ENCODE data around the gene GOSR1.
"Not testable (repeated sequence)": the region's sequence is repeated elsewhere in the genome, so short reads cannot be mapped to it uniquely, and the experiment has no call there.

The GOSR1 gene

GRCh38 chr17:30570596-30571265 is 93.5 kb downstream of the GOSR1 start:
- no peak for TF ChIP-seq CTCF (IDR thresholded peaks at IDR 0.05; ENCODE audit: insufficient read depth, low read depth, low read length, missing control alignments)

GRCh38 chr17:30571404-30571803 is 94.2 kb downstream of the GOSR1 start:
- not testable (repeated sequence) for H3K4me3 ChIP-seq (ENCODE audit: low read depth, low read length); DNase-seq (ENCODE audit: low read depth)

More at GRCh38 chr17:30570596-30571265, 93.5 kb downstream of the GOSR1 start:
- no peak for DNase-seq (ENCODE audit: low read depth)
- H3K4me3 ChIP-seq (ENCODE audit: low read depth, low read length): no peak overlapping the region

GRCh38 chr17:30571921-30572320 is 94.7 kb downstream of the GOSR1 start:
- H3K4me3 ChIP-seq (ENCODE audit: low read depth, low read length): no peak overlapping the region
- no peak for TF ChIP-seq CTCF (IDR thresholded peaks at IDR 0.05; ENCODE audit: insufficient read depth, low read depth, low read length, missing control alignments)
- DNase-seq (ENCODE audit: low read depth): no peak

GRCh38 chr17:30572651-30573554 is 95.7 kb downstream of the GOSR1 start:
- not testable (repeated sequence) for H3K4me3 ChIP-seq (ENCODE audit: low read depth, low read length); DNase-seq (ENCODE audit: low read depth)

GRCh38 chr17:30573603-30574175 is 96.5 kb downstream of the GOSR1 start:
- no peak overlapping the region for H3K4me3 ChIP-seq (ENCODE audit: low read depth, low read length)
- TF ChIP-seq CTCF (IDR thresholded peaks at IDR 0.05; ENCODE audit: insufficient read depth, low read depth, low read length, missing control alignments): no peak
- no peak for DNase-seq (ENCODE audit: low read depth)

GRCh38 chr17:30574309-30574708 is 97.1 kb downstream of the GOSR1 start:
- not testable (repeated sequence) for DNase-seq (ENCODE audit: low read depth); H3K4me3 ChIP-seq (ENCODE audit: low read depth, low read length)

- not testable (repeated sequence) for DNase-seq (ENCODE audit: low read depth); H3K4me3 ChIP-seq (ENCODE audit: low read depth, low read length)
Observed at GRCh38 chr17:30574806-30575205, 97.6 kb downstream of the GOSR1 start.

- H3K4me3 ChIP-seq (ENCODE audit: low read depth, low read length); DNase-seq (ENCODE audit: low read depth): not testable (repeated sequence)
Observed at GRCh38 chr17:30575648-30576325, 98.6 kb downstream of the GOSR1 start.

GRCh38 chr17:30576326-30576861 is 99.2 kb downstream of the GOSR1 start:
- no peak for DNase-seq (ENCODE audit: low read depth)
- no peak overlapping the region for H3K4me3 ChIP-seq (ENCODE audit: low read depth, low read length)
- TF ChIP-seq CTCF (IDR thresholded peaks at IDR 0.05; ENCODE audit: insufficient read depth, low read depth, low read length, missing control alignments): no peak

Data from GM12865 (cell line).